ENCODE measurements around the gene TPRN.
A peak's percentile ranks its signal among the peaks of the same experiment; 100 is the strongest.

TPRN gene

GRCh38 chr9:137187386-137187785 lies 13.2 kb downstream of the TPRN start:
- H3K9me3 ChIP-seq = no peaks in the 10 kb centered on the region
- H3K4me1 ChIP-seq = no peaks in the 10 kb centered on the region
- H3K36me3 ChIP-seq = peaks cover 17% of the 10 kb centered on the region
- DNase-seq = no peak
- no peak for TF ChIP-seq CTCF (IDR thresholded peaks at IDR 0.05; ENCODE audit: low read depth, low read length)
- peak overlapping the region; percentile 99 for H3K4me3 ChIP-seq (ENCODE audit: low read depth, low read length)
- H3K27me3 ChIP-seq = no peaks in the 10 kb centered on the region

- Histone ChIP-seq H3K4me1 (no peaks in the 10 kb centered on the region), H3K9me3 (no peaks in the 10 kb centered on the region), H3K36me3 (peaks cover 18% of the 10 kb centered on the region), H3K27me3 (no peaks in the 10 kb centered on the region), H3K4me3 (ENCODE audit: low read depth, low read length) (no peak overlapping the region)
- TF ChIP-seq CTCF (IDR thresholded peaks at IDR 0.05; ENCODE audit: low read depth, low read length) = no peak
- no peak for DNase-seq
Observed at GRCh38 chr9:137186385-137186784, 14.2 kb downstream of the TPRN start.

- no peaks in the 10 kb centered on the region for H3K27me3 ChIP-seq
- H3K9me3 ChIP-seq = no peaks in the 10 kb centered on the region
- DNase-seq = no peak
- H3K4me1 ChIP-seq = no peaks in the 10 kb centered on the region
- H3K36me3 ChIP-seq = peaks cover 23% of the 10 kb centered on the region
- H3K4me3 ChIP-seq (ENCODE audit: low read depth, low read length) = no peak overlapping the region
- no peak for TF ChIP-seq CTCF (IDR thresholded peaks at IDR 0.05; ENCODE audit: low read depth, low read length)
Observed at GRCh38 chr9:137185921-137186320, 14.6 kb downstream of the TPRN start.

- H3K4me1 ChIP-seq = no peaks in the 10 kb centered on the region
- no peaks in the 10 kb centered on the region for H3K27me3 ChIP-seq
- no peaks in the 10 kb centered on the region for H3K9me3 ChIP-seq
- TF ChIP-seq CTCF (IDR thresholded peaks at IDR 0.05; ENCODE audit: low read depth, low read length) = no peak
- DNase-seq = no peak
- H3K4me3 ChIP-seq (ENCODE audit: low read depth, low read length) = no peak overlapping the region
- peaks cover 29% of the 10 kb centered on the region for H3K36me3 ChIP-seq
Observed at GRCh38 chr9:137184881-137185660, 15.5 kb downstream of the TPRN start.

GRCh38 chr9:137183980-137184595 lies 16.5 kb downstream of the TPRN start:
- no peak for DNase-seq
- H3K4me1 ChIP-seq = no peaks in the 10 kb centered on the region
- no peak for TF ChIP-seq CTCF (IDR thresholded peaks at IDR 0.05; ENCODE audit: low read depth, low read length)
- no peaks in the 10 kb centered on the region for H3K9me3 ChIP-seq
- no peaks in the 10 kb centered on the region for H3K27me3 ChIP-seq
- H3K4me3 ChIP-seq (ENCODE audit: low read depth, low read length) = no peak overlapping the region
- H3K36me3 ChIP-seq = peaks cover 29% of the 10 kb centered on the region

- Histone ChIP-seq H3K9me3 (no peaks in the 10 kb centered on the region), H3K36me3 (peaks cover 29% of the 10 kb centered on the region), H3K4me1 (no peaks in the 10 kb centered on the region), H3K27me3 (no peaks in the 10 kb centered on the region), H3K4me3 (ENCODE audit: low read depth, low read length) (no peak overlapping the region)
- no peak for TF ChIP-seq CTCF (IDR thresholded peaks at IDR 0.05; ENCODE audit: low read depth, low read length)
- DNase-seq = no peak
Observed at GRCh38 chr9:137182836-137183235, 17.7 kb downstream of the TPRN start.

All from BE2C (cell line).